Effector CD4-positive, alpha-beta T cell (primary cell): ENCODE data around the gene MEN1.

Experiments
- DNase-seq: peaks from one replicate; pipeline ENCODE4 v3.0.0-alpha.2; 2020

The MEN1 gene

DNA sequence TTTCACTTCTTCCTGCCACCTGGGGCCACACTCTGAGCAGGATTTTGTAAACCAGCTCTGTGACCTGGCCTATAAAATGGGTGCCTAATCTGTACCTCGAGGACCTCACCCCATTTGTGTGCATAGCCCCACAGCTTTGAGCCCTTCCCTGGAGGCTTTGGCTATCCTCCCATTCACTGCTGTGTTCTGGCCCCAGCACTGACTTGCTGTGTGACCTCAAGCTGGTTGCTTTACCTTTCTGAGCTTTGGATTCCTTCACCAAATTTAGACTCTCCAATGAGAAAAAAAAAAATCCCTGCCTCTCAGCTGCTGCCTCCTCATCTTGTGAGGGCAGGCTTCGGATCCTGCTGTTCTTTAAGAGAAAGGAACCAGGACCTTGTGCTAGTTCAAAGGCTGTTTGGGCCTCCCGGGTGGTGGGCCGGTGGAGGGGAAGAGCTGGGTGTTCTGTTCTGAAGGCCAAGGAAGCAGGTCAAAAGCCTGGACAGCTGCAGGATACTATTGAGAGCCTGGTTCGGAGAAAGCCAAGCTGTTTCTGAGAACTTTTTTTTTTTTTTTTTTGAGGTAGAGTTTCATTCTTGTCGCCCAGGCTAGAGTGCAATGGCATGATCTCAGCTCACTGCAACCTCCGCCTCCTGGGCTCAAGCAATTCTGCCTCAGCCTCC, 49.5 kb downstream of the MEN1 start:
- no peak for DNase-seq

DNA sequence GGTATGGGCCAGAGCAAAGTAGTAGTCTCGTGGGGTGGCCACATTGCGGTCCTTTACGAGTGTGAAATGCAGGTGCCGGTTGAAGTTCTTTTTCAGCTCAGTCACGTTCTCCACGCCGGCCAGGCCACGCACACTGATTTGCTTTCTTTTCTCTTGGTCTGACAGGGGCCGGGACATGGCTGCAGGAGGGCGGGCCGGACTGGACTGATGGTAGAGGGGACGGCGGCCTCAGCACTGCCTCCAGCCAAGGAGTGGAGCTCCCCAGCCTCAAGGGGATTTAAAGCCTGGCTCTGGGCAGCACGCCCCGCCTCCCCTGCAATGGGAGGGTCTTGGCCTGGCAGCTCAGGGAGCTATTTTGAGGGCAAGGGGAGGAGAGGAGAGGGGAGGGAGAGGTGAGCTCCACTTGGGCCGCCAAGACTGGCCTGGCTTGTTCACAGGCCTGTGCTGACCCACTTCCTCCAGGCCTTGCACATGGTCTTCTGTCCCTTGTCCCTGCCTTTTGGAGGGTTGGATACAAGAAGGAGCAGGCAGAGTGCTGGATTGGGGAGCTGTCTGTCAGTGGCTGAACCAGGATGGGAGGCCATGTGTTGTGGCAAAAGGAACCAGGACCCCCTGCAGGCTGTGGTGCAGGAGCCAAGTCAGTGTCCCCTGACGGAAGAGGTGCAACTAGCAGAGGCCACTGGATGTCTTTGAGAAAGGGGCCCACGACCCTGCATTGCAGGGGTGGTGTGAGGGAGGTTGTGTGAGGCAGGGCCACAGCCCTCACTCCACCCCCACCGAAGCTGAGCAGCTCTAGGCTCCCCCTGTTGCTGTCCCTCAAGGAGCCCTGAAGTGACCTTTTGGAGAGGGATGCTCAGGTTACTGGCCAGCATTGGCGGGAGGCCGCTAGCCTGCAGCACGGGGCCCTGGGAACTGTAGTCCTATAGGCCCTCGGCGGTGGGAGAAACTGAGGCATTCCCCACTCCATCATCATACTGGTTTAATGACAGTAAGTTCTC, 50.3 kb downstream of the MEN1 start, which contains the start of gene PYGM:
Gene PYGM (minus strand): TSS at position 253 of the 998 bp plus-strand sequence. CDS start 76 bp downstream, at position 177.
- no peak for DNase-seq

DNA sequence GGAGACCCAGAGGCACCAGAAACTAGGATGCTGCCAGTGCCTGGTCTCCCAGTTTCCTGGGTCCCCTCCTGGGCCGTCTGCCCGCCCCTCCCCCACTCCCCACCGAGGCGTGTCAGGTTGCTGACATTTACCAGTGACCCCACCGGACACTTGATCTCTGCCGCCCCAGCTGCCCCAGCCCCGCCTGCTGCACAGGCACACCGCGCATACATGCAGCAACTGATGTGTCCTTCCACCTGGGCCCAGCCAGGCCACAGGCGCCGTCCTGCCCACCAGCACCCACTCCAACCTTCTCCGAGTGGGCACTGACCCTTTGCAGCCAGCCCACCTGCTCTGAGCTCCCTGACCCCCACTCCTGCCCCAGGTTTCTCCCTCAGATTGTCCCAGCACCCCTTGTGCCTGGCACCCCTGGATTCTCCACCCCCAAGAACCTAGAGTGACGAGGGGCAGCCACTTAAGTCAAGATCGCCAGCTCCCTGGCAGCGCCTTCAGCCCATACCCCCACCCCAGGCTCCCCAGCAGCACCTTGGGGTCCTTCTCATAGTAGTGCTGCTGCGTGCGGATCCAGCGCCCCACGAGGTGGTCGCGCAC, 51.1 kb downstream of the MEN1 start:
- no peak for DNase-seq

DNA sequence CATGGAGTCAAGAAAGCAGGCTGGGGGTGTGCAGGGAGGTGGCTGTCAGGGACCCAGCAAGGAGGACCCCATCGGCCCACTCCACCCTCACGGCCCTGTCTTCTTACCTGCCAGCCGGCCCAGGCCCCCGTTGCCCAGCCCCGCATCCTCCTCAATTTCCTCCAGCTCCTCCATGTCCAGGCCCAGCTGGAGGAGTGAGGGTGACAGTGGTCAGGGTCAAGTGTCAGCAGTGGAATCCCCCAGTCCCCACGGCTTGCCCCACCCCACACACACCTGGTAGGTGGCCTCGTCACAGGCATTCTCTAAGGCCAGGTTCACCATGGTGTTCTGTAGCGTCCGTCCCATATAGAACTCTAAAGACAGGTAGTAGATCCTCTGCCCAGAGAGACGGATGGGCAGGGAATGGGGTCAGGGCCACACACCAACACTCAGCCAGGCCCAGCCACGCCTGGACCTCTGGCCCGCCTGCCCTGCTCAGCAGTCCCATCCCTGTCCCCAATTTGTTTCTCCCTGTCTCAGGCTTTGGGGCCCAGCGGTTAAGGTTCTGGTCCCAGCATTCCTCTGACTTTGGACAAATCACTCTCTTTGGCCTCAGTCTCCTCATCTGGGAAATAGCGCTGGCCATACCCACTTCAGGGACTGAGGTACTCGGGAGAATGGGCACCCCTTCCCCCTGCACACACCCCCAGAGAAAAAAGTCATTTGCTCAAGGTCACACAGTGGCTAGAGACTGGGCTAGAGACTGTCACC, 51.8 kb downstream of the MEN1 start:
- DNase-seq = no peak

DNA sequence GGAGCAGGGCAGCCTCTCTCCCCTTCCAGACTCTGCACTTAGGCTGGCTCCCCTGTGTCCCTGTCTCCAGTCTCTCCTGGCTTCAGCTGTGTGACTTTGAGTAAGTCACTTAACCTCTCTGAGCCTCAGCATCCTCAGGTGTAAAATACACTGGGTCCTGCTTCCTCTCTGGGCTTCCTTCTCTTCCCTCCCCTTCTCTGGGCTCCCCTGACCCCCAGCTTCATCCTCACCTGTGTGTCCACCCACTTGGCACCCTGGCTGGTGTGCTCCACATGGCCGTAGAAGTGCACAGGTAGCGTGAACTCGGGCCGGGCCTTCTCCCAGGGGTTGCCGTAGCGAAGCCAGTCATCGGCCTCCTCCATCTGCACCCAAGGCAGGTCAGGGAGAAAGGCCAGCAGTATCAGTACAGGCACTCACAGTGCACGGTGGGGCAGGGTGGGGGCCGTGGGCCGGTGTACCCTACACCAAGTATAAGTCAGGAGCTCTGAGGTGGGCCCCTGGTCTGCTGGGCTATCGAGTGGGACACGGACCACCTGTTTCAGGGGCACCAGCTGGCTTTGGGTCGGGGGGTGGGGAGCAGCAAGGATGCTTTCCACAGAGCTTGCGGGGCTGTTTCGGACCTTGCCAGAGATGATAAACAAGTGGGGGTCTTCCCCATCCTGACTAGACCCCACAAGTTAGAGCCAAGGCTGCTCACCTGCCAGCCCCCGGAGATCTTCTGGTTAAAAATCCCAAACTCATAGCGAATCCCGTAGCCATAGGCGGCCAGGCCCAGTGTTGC, 52.6 kb downstream of the MEN1 start:
- DNase-seq = no peak

DNA sequence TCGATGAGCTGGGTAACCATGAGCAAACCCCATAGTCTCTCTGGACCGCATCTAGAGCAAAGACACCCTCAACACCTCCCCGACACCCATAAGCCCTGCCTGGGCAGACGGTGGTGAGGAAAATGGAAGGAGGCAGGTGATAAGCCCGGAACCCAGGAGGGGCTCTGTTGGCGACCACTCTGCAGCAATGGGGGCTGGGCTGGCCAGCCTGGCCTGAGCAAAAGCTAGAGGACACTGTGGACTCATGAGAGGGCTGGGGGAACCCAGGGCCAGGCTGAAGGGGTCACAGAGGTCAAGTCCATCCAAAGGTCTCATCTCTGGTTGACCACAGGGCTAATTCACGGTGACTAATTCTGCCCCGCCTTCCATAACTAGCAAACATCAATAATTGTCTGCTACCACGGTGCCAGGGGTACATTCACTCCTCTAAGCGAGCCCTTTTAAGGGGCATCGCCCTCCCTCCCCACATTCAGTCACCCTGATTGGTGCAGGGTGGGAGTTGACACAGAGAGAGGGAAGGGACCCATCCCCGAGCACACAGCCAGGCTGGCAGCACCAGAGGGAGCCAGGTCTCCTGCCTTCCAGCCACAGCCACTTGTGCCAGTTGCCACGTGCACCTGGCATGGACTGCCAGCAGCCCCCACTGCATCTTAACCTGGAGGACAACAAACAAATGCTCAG, 54.5 kb downstream of the MEN1 start:
- DNase-seq = no peak

DNA sequence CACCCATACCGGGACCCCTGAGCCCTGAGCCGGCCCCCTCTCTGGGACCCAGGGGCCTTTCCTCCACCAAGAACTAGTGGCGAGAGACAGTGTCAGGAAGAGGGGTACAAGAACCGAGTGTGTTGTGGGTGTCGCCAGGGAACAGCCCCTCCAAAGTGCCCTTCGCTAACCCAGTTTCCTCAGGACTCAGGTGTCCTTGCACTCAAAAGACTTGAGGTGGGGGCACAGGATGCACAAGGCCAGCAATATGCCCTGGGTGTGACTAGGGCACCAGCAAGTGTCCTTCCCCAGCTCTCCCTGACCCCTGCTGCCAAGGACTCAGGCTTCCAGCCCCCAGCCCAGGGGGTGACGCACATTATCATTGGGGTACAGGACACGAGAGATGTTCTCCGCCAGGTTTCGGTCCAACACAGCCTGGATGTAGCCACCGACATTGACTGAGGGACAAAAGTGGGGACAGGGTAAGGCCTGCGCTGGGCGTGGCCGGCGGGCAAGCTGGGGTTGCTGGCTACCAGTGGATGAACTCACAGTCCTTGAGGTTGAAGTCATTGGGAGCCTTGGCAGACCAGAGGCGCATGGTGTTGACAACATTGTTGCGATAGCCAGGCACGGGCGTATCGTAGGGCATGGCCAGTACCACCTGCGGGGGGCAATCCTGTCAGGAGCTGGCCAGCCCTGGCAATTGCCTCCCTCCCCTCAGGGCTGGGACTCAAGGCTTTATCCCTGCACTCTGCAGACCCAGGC, 55.3 kb downstream of the MEN1 start:
- DNase-seq = no peak

DNA sequence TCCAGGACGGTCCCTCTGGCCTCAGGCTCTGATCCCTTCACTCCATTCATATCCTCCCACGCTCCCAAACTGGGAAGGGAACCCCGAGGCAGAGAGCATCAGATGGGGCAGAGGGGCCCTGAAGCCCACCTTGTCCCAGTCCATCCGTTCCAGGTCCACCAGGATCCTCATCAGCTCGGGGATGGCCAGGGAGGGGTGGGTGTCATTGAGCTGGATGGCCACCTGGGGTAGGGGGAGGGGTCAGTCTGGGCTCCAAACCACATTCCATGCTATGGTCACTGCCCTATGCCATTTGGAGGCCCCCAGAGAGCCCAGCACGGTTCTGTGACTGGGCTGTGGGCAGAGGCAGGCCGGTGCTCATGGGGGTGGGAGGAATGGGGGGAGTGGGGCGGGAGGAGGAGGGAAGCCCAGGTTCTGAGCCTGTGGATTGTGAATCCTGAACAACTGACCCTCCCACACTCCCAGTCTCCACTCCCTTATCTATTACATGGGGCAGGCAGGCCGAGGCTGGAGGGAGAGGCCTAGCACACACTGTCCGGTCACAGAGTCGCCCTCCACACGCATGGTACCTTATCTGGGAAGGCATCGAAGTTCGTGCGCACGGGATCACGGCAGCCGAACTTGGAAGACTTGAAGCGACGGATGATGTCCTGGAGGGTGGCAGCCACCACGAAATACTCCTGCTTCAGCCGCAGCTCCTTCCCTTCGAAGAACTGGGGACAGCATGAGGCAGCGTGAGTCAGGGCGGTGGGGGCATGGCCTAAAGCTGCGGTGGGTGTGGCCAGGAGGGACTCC, 56.0 kb downstream of the MEN1 start:
- no peak for DNase-seq
